Fibroblast of lung (primary cell): ENCODE data around the gene SLC22A23.

ENCODE experiments used
- CTCF ChIP-seq, 2 donors: IDR thresholded peaks in 1 of 2; conservative IDR thresholded peaks in 1 of 2; 1 replicate in 1 of 2; 2 replicates in 1 of 2; pipeline ENCODE4 v1.5.1; 2011 to 2012; ENCODE audit warnings: low read length in 2 of 2, control low read depth in 1 of 2, inconsistent platforms in 1 of 2, low read depth in 1 of 2, mild to moderate bottlenecking in 1 of 2
- EZH2 ChIP-seq: IDR thresholded peaks from 2 replicates; pipeline ENCODE4 v1.5.1; 2012; ENCODE audit warnings: low read length, control low read depth, mild to moderate bottlenecking; ENCODE audit errors: missing control alignments

DNA sequence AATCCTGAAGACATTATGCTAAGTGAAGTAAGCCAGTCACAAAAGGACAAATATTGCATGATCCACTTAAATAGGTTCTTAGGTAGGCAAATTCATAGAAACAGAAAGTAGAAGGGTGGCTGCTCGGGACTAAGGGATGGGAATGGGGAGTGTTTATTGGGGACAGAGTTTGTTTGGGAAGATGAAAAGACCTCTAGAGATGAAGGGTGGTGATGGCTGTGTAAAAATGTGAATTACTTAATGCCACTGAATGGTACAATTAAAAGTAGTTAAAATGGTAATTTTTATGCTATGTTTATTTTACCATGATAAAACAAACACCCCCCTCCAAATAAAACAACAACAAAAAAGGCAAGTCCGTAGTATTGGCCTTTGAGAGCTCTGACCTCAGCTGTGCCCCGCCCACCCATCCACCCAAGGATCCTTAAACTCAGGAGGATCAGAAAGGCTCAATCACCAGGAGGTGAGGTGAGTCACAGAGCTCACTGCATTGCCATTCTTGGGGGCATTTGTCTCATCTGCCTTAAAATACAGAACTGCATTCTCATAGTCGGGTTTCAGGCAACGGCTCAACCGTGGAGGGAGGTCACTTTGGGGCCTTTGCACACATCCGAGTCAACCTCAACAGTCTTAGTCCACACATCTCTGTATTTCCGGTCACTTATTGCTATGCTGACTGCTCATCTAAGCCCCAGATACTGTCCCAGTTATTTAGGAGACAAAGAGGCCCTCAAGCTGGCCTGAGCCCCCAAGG is 96.7 kb downstream of the SLC22A23 start:
- TF ChIP-seq CTCF (conservative IDR thresholded peaks at IDR 0.05 in 1 of 2, IDR thresholded peaks at IDR 0.05 in 1 of 2; ENCODE audit: low read depth in 1 of 2, low read length in 2 of 2) (no peak), EZH2 (no peak)
